Right atrium auricular region (tissue), 2 donors: ENCODE results near the gene FADS3. TPM values are rescaled to one million over a fixed set of nuclear protein-coding genes. Genes with fewer than 3 reads are reported as not detected.

ENCODE experiments used
- DNase-seq: peaks from one replicate; pipeline ENCODE4 v3.0.0-alpha.2; 2019; ENCODE audit warnings: low spot score
- H3K27ac ChIP-seq, 2 donors: fragments of 200-600 bp; sonication (generic); 1 replicate in 1 of 2; 2 replicates in 1 of 2; pipeline ENCODE4 v1.5.1; 2016 to 2019
- H3K27me3 ChIP-seq, 2 donors: fragments of 200-600 bp; sonication (generic); one replicate each; pipeline versions ENCODE4 v1.5.1 to v1.6.0; 2017 to 2019
- H3K36me3 ChIP-seq: fragments of 200-600 bp; sonication (generic); one replicate; pipeline ENCODE4 v1.5.1; 2016
- H3K4me1 ChIP-seq, 2 donors: fragments of 200-600 bp; sonication (generic); one replicate each; pipeline versions ENCODE4 v1.5.1 to v1.6.0; 2017 to 2019
- H3K4me3 ChIP-seq, 2 donors: fragments of 200-600 bp; sonication (generic); 1 replicate in 1 of 2; 2 replicates in 1 of 2; pipeline ENCODE4 v1.5.1; 2017 to 2019; ENCODE audit warnings: mild to moderate bottlenecking in 1 of 2, moderate library complexity in 1 of 2
- H3K9me3 ChIP-seq, 2 donors: fragments of 200-600 bp; sonication (generic); one replicate each; pipeline ENCODE4 v1.5.1; 2019
- CTCF ChIP-seq, 2 donors: fragments of 200-600 bp; sonication (generic); IDR thresholded peaks; one replicate each; pipeline ENCODE4 v1.5.1; 2019; ENCODE audit warnings: antibody characterized with exemption in 2 of 2
- total RNA-seq, 2 donors: library from RNA; depleted of rRNA; stranded (reverse); fragments of >200 nt; gene quantifications; one replicate each; pipeline ENCODE4 v1.1.0, GENCODE V29; 2016

Gene FADS3
- total RNA-seq, 2 donors from 2014 or later: 48.7 to 93.0 TPM

DNA sequence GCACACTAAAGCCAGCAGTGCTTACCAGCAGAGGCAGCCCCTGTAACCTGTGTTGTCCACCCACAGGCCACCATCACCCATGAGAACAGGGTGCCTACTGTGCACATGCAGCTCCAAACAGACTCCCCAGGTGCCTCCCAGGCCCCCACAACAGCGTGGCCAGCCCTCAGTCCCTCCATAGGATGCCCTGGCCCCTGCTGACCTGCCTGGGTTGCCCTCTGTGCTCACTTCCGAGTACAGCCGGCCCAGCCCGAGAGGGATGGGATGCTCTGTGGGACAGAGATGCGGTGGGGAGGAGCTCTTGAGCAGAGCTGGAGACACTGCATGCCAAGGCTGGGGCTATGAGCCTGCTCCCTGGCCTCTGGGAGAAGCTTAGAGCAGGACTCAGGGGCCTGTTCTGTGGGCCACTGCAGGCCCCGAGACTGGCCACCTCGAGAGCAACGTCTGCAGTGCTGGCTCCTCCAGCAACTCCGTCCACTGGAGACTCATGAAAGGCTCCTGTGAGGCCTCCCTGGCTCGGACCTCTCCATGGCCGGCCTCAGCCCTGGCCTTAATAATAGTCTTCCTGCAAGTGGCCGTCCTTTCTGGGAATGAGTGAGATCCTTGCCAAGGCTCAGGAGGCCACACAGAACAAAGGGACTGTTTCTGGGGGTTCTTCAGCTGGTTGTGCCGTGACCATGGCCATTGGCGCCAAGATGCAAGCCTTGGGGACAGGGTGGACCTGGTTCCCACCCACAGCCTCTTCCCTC is 36.2 kb downstream of the FADS3 start:
- no peak for DNase-seq
- H3K36me3 ChIP-seq: no peaks in the 10 kb centered on the region
- H3K4me3 ChIP-seq: no peak overlapping the region
- H3K27me3 ChIP-seq: no peaks in the 10 kb centered on the region
- no peaks in the 10 kb centered on the region for H3K9me3 ChIP-seq
- peaks cover 0 to 24% of the 10 kb centered on the region in 2 donors for H3K4me1 ChIP-seq
- no peak overlapping the region for H3K27ac ChIP-seq
- no peak for TF ChIP-seq CTCF (IDR thresholded peaks at IDR 0.05)

- Histone ChIP-seq H3K9me3 (no peaks in the 10 kb centered on the region), H3K27me3 (no peaks in the 10 kb centered on the region), H3K27ac (no peak overlapping the region), H3K36me3 (no peaks in the 10 kb centered on the region), H3K4me1 (peaks cover 0 to 17% of the 10 kb centered on the region in 2 donors), H3K4me3 (no peak overlapping the region)
- no peak for TF ChIP-seq CTCF (IDR thresholded peaks at IDR 0.05)
- DNase-seq: no peak
Observed at GRCh38 chr11:61854206-61854895, 37.0 kb downstream of the FADS3 start.

- H3K4me1 ChIP-seq: peaks cover 0 to 17% of the 10 kb centered on the region in 2 donors
- H3K36me3 ChIP-seq: no peaks in the 10 kb centered on the region
- no peaks in the 10 kb centered on the region for H3K9me3 ChIP-seq
- H3K27ac ChIP-seq: no peak overlapping the region
- no peak for TF ChIP-seq CTCF (IDR thresholded peaks at IDR 0.05)
- no peak for DNase-seq
- no peak overlapping the region for H3K4me3 ChIP-seq
- H3K27me3 ChIP-seq: no peaks in the 10 kb centered on the region
Observed at GRCh38 chr11:61853698-61854169, 37.6 kb downstream of the FADS3 start.

- DNase-seq: no peak
- Histone ChIP-seq H3K4me1 (peaks cover 0 to 17% of the 10 kb centered on the region in 2 donors), H3K27ac (peak overlapping the region; percentile 43 to 74), H3K36me3 (no peaks in the 10 kb centered on the region), H3K9me3 (no peaks in the 10 kb centered on the region), H3K4me3 (no peak overlapping the region), H3K27me3 (no peaks in the 10 kb centered on the region)
- TF ChIP-seq CTCF (IDR thresholded peaks at IDR 0.05): no peak
Observed at GRCh38 chr11:61851900-61852295, 39.4 kb downstream of the FADS3 start.

GRCh38 chr11:61851113-61851899 is 40.0 kb downstream of the FADS3 start:
- no peak overlapping the region for H3K4me3 ChIP-seq
- H3K36me3 ChIP-seq: no peaks in the 10 kb centered on the region
- peak; percentile 70 for DNase-seq

More at GRCh38 chr11:61851113-61851899, 40.0 kb downstream of the FADS3 start:
- no peak for TF ChIP-seq CTCF (IDR thresholded peaks at IDR 0.05)
- H3K27me3 ChIP-seq: no peaks in the 10 kb centered on the region
- no peaks in the 10 kb centered on the region for H3K9me3 ChIP-seq
- peaks cover 0 to 17% of the 10 kb centered on the region in 2 donors for H3K4me1 ChIP-seq
- H3K27ac ChIP-seq: peak overlapping the region; percentile 43 to 74
